Mucosa of descending colon (tissue), 3 donors: Measurements from ENCODE around the gene DEPDC7. TPM values are rescaled to one million over a fixed set of nuclear protein-coding genes. Genes with fewer than 3 reads are reported as not detected.
A peak's percentile ranks its signal among the peaks of the same experiment; 100 is the strongest.

Experiments
- ATAC-seq: fragments of 200-7000 bp; cut with Tn5 transposase; one replicate; pipeline ENCODE4 v1.9.1; 2020; ENCODE audit warnings: mild to moderate bottlenecking, moderate library complexity
- DNase-seq, 3 donors: peaks; one replicate each; pipeline ENCODE4 v3.0.0-alpha.2; 2020
- H3K36me3 ChIP-seq: fragments of 200-600 bp; one replicate; pipeline ENCODE4 v1.8.0; 2021; ENCODE audit warnings: low read depth, mild to moderate bottlenecking
- H3K4me1 ChIP-seq: fragments of 200-600 bp; one replicate; pipeline ENCODE4 v1.8.0; 2021; ENCODE audit warnings: low read depth, mild to moderate bottlenecking
- H3K4me3 ChIP-seq: fragments of 200-600 bp; one replicate; pipeline ENCODE4 v1.8.0; 2021; ENCODE audit warnings: mild to moderate bottlenecking
- H3K9me3 ChIP-seq: fragments of 200-600 bp; one replicate; pipeline ENCODE4 v1.8.0; 2021; ENCODE audit warnings: mild to moderate bottlenecking
- CTCF ChIP-seq: fragments of 200-600 bp; IDR thresholded peaks from one replicate; pipeline ENCODE4 v1.8.0; 2022; ENCODE audit warnings: antibody characterized with exemption, mild to moderate bottlenecking
- intact Hi-C, 2 donors: fragments of 100-400 bp; cut with DNase I in 1 of 2; cut with micrococcal nuclease in 1 of 2; formaldehyde crosslinking; loops; one replicate each; pipeline versions ENCODE4 v1.11.0 to v1.11.1; 2022; cut with DNase I, micrococcal nuclease
- total RNA-seq, 3 donors: library from RNA; stranded (reverse); fragmentation: NEBNext Ultra II Directional in 2 of 3; extraction: Animal tissue kit (Norgen Biotek cat#: 25700) in 2 of 3; gene quantifications; one replicate each; pipeline versions ENCODE4 v1.2.1 to v1.2.4, GENCODE V29; 2021 to 2023
- donor health status: DM: no; HTN: no; CAD: no; lungs with moderate emphysema.
- donor health status: DM: no; HTN: no; CAD: no.
- donor health status: DM: no; HTN: yes; CAD: no.

DEPDC7 gene
- total RNA-seq, 3 donors from 2014 or later, result 7.4 to 10.7 (median 7.6) TPM

GRCh38 chr11:32985600-32985999, 30.1 kb upstream of the DEPDC7 start:
- DNase-seq, result no peak
- no peak for TF ChIP-seq CTCF
- peaks cover 4% of the 10 kb centered on the region for H3K4me1 ChIP-seq
- no peaks in the 10 kb centered on the region for H3K36me3 ChIP-seq
- no peaks in the 10 kb centered on the region for H3K9me3 ChIP-seq
- H3K4me3 ChIP-seq, result no peak overlapping the region
- intact Hi-C loops, result no loop called here
- ATAC-seq, result no peak

- peak; percentile 96 for ATAC-seq
- intact Hi-C loops, result no loop called here
- peak in 2 of 3 donors; percentile 38 to 53 for DNase-seq
Observed at GRCh38 chr11:32987851-32988250, 27.8 kb upstream of the DEPDC7 start.

GRCh38 chr11:32990481-32990880, 25.2 kb upstream of the DEPDC7 start:
- no peak for TF ChIP-seq CTCF
- peaks cover 4% of the 10 kb centered on the region for H3K4me1 ChIP-seq
- peaks cover 4% of the 10 kb centered on the region for H3K9me3 ChIP-seq
- no peaks in the 10 kb centered on the region for H3K36me3 ChIP-seq
- intact Hi-C loops, result no loop called here
- no peak overlapping the region for H3K4me3 ChIP-seq
- DNase-seq (no peak), ATAC-seq (no peak)

More at GRCh38 chr11:32987851-32988250, 27.8 kb upstream of the DEPDC7 start:
- TF ChIP-seq CTCF, result no peak
- H3K36me3 ChIP-seq, result no peaks in the 10 kb centered on the region
- no peak overlapping the region for H3K4me3 ChIP-seq
- peaks cover 4% of the 10 kb centered on the region for H3K9me3 ChIP-seq
- peaks cover 4% of the 10 kb centered on the region for H3K4me1 ChIP-seq

- H3K4me1 ChIP-seq, result peaks cover 4% of the 10 kb centered on the region
- intact Hi-C loops, result no loop called here
- DNase-seq, result no peak
- H3K4me3 ChIP-seq, result no peak overlapping the region
- no peak for TF ChIP-seq CTCF
- no peak for ATAC-seq
- no peaks in the 10 kb centered on the region for H3K36me3 ChIP-seq
- H3K9me3 ChIP-seq, result peaks cover 4% of the 10 kb centered on the region
Observed at GRCh38 chr11:32991427-32991826, 24.3 kb upstream of the DEPDC7 start.

GRCh38 chr11:32991898-32992297, 23.8 kb upstream of the DEPDC7 start:
- no peak for ATAC-seq
- no peak overlapping the region for H3K4me3 ChIP-seq
- H3K36me3 ChIP-seq, result no peaks in the 10 kb centered on the region
- peaks cover 4% of the 10 kb centered on the region for H3K4me1 ChIP-seq
- intact Hi-C loops, result no loop called here
- no peak for TF ChIP-seq CTCF
- DNase-seq, result no peak
- H3K9me3 ChIP-seq, result peaks cover 4% of the 10 kb centered on the region

GRCh38 chr11:33000181-33000580, 15.5 kb upstream of the DEPDC7 start:
- TF ChIP-seq CTCF, result no peak
- Histone ChIP-seq H3K4me3 (no peak overlapping the region), H3K4me1 (no peaks in the 10 kb centered on the region), H3K9me3 (no peaks in the 10 kb centered on the region), H3K36me3 (no peaks in the 10 kb centered on the region)
- DNase-seq (no peak), ATAC-seq (no peak)
- intact Hi-C loops, result no loop called here
